ENCODE measurements around the gene AFF3. TPM values are rescaled to one million over a fixed set of nuclear protein-coding genes. Genes with fewer than 3 reads are reported as not detected.

AFF3 gene
- total and polyA plus RNA-seq, 2 of the 8 experiments (the other 6 are each of a cell fraction or from before 2014, with no cell fraction given) = 0.27 to 3.0 TPM

DNA sequence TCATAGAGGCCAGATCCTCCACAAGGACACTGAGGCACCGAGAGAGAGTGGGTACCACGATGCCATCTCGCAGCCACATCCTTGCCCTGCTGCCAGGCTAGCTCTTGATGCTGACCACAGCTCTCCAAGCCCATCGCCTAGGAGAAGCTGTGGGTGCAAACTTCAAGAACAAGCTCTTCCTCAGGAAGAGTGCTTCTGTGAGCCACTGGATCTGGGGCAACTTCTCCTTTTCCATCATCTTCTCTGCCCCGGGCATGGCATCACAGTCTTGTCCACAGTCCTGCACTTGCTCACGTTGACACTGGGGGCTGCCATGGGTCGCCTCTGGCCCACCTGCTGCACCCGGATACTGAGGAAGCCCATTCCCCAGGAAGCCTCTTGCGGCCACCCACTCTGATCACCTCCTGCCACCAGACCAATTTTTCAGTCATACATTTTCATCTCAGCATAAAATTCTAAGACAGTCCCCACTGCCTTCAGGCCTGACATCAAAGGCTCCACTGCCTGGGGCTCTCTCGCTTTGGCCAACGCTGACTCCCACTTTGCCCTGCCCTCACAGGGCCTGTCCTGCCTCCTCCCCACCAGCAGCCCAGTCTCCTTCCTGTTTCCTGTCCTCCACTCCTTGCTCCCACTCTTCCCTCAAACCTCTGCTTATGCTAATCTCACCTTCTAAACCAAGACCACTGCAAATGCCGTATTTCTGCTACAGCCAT, 243.9 kb downstream of the AFF3 start (continued):
- no peak for TF ChIP-seq KDM1A (IDR thresholded peaks at IDR 0.05; ENCODE audit: borderline replicate concordance, low read length)
